ENCODE measurements around the gene SLC5A5. TPM values are rescaled to one million over a fixed set of nuclear protein-coding genes. Genes with fewer than 3 reads are reported as not detected.

Gene SLC5A5
- total RNA-seq, 1 experiment from 2014 or later: 6.3 TPM

DNA sequence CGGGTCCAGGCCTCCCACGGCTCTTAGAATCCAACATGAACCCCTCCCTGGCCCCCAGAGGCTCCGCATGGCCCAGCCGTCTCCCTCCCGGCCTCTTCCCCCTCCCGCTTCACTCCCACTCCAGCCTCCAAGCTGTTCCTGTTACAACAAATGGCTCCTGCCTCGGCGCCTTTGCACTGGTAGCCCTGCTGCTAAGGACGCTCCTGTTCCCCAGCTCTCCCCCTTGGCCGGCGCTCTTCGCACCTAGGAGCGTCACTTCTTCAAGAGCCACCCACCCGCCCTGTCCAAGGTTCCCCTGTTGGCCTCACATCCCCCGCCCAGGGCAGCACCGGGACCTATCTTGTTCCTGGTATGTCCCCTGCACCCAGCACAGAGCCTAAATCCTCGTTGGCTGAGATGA is 70.4 kb downstream of the SLC5A5 start:
- H3K27ac ChIP-seq (ENCODE audit: low read length): no peak overlapping the region
- no peak for DNase-seq (ENCODE audit: low read depth, low spot score)
- POLR2A ChIA-PET: interaction anchor here (0.5 kb wide), 1 partner anchor 76 kb away, joined by 4 read pairs; no protein-coding TSS in a partner anchor
- no peaks in the 10 kb centered on the region; the same call in 1 of the 2 replicates for H3K36me3 ChIP-seq (ENCODE audit: control insufficient read depth, insufficient read depth, low read length)
- no TSS peak for BruUV-seq (replicated peaks)
- CTCF ChIA-PET: no interaction called here
- no peak overlapping the region for H3K4me3 ChIP-seq (ENCODE audit: low read depth in 2 of 2, low read length in 2 of 2)
- in situ Hi-C loops (cut with HindIII; ENCODE audit: low pct_unique_long_range_greater_than_20kb, low sequenced_read_pairs): no loop called here
- intact Hi-C loops (cut with micrococcal nuclease; ENCODE audit: unreplicated experiment): no loop called here
- no peaks in the 10 kb centered on the region for H3K27me3 ChIP-seq (ENCODE audit: control insufficient read depth, insufficient read depth, low read length)
- H3K4me1 ChIP-seq (ENCODE audit: control insufficient read depth, insufficient read depth, low read length): peaks cover 4% of the 10 kb centered on the region; the same call in 1 of the 2 replicates
- TF ChIP-seq, protein P1, sequence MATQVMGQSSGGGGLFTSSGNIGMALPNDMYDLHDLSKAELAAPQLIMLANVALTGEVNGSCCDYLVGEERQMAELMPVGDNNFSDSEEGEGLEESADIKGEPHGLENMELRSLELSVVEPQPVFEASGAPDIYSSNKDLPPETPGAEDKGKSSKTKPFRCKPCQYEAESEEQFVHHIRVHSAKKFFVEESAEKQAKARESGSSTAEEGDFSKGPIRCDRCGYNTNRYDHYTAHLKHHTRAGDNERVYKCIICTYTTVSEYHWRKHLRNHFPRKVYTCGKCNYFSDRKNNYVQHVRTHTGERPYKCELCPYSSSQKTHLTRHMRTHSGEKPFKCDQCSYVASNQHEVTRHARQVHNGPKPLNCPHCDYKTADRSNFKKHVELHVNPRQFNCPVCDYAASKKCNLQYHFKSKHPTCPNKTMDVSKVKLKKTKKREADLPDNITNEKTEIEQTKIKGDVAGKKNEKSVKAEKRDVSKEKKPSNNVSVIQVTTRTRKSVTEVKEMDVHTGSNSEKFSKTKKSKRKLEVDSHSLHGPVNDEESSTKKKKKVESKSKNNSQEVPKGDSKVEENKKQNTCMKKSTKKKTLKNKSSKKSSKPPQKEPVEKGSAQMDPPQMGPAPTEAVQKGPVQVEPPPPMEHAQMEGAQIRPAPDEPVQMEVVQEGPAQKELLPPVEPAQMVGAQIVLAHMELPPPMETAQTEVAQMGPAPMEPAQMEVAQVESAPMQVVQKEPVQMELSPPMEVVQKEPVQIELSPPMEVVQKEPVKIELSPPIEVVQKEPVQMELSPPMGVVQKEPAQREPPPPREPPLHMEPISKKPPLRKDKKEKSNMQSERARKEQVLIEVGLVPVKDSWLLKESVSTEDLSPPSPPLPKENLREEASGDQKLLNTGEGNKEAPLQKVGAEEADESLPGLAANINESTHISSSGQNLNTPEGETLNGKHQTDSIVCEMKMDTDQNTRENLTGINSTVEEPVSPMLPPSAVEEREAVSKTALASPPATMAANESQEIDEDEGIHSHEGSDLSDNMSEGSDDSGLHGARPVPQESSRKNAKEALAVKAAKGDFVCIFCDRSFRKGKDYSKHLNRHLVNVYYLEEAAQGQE (IDR thresholded peaks at IDR 0.05; ENCODE audit: insufficient read depth in 1 of 2, low read depth in 2 of 2, low read length in 1 of 2): no peak
- TF ChIP-seq TCF7L2 (IDR thresholded peaks at IDR 0.05; ENCODE audit: low read depth, low read length) (no peak), SIN3A (IDR thresholded peaks at IDR 0.05; ENCODE audit: borderline replicate concordance, insufficient read depth, low read depth, low read length) (no peak), POLR2AphosphoS5 (IDR thresholded peaks at IDR 0.05; ENCODE audit: low read depth, low read length) (no peak)
- TF ChIP-seq, protein P2, sequence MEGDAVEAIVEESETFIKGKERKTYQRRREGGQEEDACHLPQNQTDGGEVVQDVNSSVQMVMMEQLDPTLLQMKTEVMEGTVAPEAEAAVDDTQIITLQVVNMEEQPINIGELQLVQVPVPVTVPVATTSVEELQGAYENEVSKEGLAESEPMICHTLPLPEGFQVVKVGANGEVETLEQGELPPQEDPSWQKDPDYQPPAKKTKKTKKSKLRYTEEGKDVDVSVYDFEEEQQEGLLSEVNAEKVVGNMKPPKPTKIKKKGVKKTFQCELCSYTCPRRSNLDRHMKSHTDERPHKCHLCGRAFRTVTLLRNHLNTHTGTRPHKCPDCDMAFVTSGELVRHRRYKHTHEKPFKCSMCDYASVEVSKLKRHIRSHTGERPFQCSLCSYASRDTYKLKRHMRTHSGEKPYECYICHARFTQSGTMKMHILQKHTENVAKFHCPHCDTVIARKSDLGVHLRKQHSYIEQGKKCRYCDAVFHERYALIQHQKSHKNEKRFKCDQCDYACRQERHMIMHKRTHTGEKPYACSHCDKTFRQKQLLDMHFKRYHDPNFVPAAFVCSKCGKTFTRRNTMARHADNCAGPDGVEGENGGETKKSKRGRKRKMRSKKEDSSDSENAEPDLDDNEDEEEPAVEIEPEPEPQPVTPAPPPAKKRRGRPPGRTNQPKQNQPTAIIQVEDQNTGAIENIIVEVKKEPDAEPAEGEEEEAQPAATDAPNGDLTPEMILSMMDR (IDR thresholded peaks at IDR 0.05): no peak
- H3K9me3 ChIP-seq (ENCODE audit: control insufficient read depth, insufficient read depth, low read depth, low read length): no peaks in the 10 kb centered on the region
- ATAC-seq: no peak

DNA sequence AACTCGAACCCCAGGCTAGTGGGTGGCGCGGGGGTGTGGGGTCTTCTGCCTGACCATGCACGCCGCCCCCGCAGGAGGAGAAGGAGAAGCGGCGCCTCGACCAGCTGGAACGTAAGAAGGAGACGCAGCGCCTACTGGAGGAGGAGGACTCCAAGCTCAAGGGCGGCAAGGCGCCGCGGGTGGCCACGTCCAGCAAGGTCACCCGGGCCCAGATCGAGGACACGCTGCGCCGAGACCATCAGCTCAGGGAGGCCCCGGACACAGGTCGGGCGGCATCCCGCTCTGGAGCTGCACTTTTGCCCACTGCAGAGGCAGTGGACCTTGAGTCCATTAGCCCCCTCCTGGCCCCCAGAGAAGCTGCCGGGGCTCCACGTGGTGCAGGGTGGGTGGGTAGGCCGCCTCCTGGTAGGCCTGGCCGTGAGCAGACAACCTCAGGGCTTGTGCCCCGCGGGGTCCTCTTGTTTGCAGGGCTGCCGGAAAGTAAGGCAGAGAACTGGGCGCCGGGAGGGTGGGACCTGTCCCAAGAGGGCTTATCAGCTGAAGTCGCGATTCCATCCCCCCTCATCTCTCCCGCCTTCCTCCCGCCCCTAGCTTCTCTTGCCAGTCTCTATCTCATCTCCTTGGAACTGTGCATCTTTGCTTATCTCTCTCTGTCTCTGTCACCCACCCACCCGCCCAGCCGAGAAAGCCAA is 71.0 kb downstream of the SLC5A5 start:
- no peak overlapping the region for H3K4me3 ChIP-seq (ENCODE audit: low read depth in 2 of 2, low read length in 2 of 2)
- H3K27ac ChIP-seq (ENCODE audit: low read length): no peak overlapping the region
- H3K9me3 ChIP-seq (ENCODE audit: control insufficient read depth, insufficient read depth, low read depth, low read length): no peaks in the 10 kb centered on the region
- H3K36me3 ChIP-seq (ENCODE audit: control insufficient read depth, insufficient read depth, low read length): no peaks in the 10 kb centered on the region; the same call in 1 of the 2 replicates
- intact Hi-C loops (cut with micrococcal nuclease; ENCODE audit: unreplicated experiment) (no loop called here), in situ Hi-C loops (cut with HindIII; ENCODE audit: low pct_unique_long_range_greater_than_20kb, low sequenced_read_pairs) (no loop called here)
- H3K27me3 ChIP-seq (ENCODE audit: control insufficient read depth, insufficient read depth, low read length): no peaks in the 10 kb centered on the region
- CTCF ChIA-PET: interaction anchor here (0.6 kb wide), 1 partner anchor 11 kb away, joined by 3 read pairs; no protein-coding TSS in a partner anchor
- DNase-seq (ENCODE audit: low read depth, low spot score) (no peak), ATAC-seq (no peak)
- POLR2A ChIA-PET: interaction anchor here (0.5 kb wide), 1 partner anchor 76 kb away, joined by 4 read pairs; no protein-coding TSS in a partner anchor
- H3K4me1 ChIP-seq (ENCODE audit: control insufficient read depth, insufficient read depth, low read length): peaks cover 5% of the 10 kb centered on the region; the same call in 1 of the 2 replicates
- no TSS peak for BruUV-seq (replicated peaks)
- TF ChIP-seq SIN3A (IDR thresholded peaks at IDR 0.05; ENCODE audit: borderline replicate concordance, insufficient read depth, low read depth, low read length) (no peak), POLR2AphosphoS5 (IDR thresholded peaks at IDR 0.05; ENCODE audit: low read depth, low read length) (no peak), TCF7L2 (IDR thresholded peaks at IDR 0.05; ENCODE audit: low read depth, low read length) (no peak)
